Esophagus squamous epithelium (tissue), 4 donors: ENCODE measurements around the gene STXBP6.

Experiments used
- CTCF ChIP-seq, 6 experiments: fragments of 450-650 bp in 4 of 6; fragments of 200-600 bp in 2 of 6; sonication (generic) in 2 of 6; IDR thresholded peaks; one replicate each; pipeline ENCODE4 v1.5.1; 2016 to 2019; ENCODE audit warnings: antibody characterized with exemption in 6 of 6, mild to moderate bottlenecking in 4 of 6, moderate library complexity in 4 of 6
- POLR2A ChIP-seq, 4 donors: fragments of 450-650 bp; IDR thresholded peaks; one replicate each; pipeline ENCODE4 v1.6.1; 2017; ENCODE audit warnings: antibody characterized with exemption in 4 of 4, mild to moderate bottlenecking in 4 of 4, moderate library complexity in 3 of 4

- TF ChIP-seq CTCF (IDR thresholded peaks at IDR 0.05) (no peak), POLR2A (IDR thresholded peaks at IDR 0.05) (no peak)
These were observed 178.8 kb downstream of the STXBP6 start for GRCh38 chr14:24870949-24871701.
